Medulla oblongata (tissue), 1 donor: Measurements from ENCODE around the gene COTL1.
"Not testable (repeated sequence)": the region's sequence is repeated elsewhere in the genome, so short reads cannot be mapped to it uniquely, and the experiment has no call there.

Experiments
- DNase-seq: peaks from one replicate; pipeline ENCODE4 v3.0.0-alpha.2; 2015; ENCODE audit errors: extremely low spot score

The COTL1 gene

GRCh38 chr16:84569382-84569987 lies 48.4 kb downstream of the COTL1 start:
- peak; percentile 75 for DNase-seq

DNA sequence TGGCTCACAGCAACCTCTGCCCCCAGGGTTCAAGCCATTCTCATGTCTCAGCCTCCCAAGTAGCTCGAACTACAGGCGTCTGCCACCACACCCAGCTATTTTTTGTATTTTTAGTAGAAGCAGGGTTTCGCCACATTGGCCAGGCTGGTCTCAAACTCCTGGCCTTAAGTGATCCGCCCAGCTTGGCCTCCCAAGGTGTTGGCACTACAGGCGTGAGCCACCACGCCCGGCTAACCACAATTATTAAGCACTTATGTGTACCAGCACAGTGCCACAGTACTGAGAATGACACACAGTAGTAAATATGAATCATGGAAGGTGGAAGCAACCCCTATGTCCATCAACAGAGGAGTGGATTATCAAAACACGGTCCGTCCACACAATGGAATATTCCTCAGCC lies 49.8 kb downstream of the COTL1 start:
- no peak for DNase-seq

GRCh38 chr16:84567286-84567962 lies 50.5 kb downstream of the COTL1 start:
- DNase-seq, result no peak

GRCh38 chr16:84566545-84567257 lies 51.2 kb downstream of the COTL1 start:
- DNase-seq, result no peak

GRCh38 chr16:84565669-84566495 lies 52.0 kb downstream of the COTL1 start:
- DNase-seq, result no peak

DNA sequence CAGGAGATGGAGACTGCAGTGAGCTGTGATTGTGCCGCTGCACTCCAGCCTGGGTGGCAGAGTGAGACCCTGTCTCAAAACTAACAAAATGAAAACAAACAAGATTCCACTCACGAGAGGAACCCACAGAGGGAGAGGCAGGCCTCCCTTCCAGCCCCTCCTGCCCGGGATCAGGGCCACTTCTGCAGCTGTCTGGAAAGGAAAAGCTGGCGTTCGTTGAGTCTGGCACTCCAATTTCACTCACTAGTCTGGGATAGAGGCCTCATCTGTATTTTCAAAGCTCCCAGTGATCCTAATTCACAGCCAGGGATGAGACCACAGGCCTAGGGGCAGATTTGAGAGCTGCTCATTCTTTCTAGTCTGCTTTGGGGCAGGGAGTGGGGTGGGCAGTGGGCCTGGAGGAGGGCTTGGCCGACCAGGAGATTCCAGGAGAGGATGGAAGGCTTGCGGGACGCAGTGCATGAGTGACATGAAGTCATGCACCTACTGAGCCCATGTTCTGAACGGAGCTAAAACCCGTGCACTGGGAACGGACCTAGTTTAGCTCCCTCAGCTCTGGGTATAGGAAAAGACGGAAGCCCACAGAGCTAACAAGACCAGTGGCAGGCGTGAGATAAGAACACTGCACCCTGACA lies 54.0 kb downstream of the COTL1 start:
- no peak for DNase-seq

DNA sequence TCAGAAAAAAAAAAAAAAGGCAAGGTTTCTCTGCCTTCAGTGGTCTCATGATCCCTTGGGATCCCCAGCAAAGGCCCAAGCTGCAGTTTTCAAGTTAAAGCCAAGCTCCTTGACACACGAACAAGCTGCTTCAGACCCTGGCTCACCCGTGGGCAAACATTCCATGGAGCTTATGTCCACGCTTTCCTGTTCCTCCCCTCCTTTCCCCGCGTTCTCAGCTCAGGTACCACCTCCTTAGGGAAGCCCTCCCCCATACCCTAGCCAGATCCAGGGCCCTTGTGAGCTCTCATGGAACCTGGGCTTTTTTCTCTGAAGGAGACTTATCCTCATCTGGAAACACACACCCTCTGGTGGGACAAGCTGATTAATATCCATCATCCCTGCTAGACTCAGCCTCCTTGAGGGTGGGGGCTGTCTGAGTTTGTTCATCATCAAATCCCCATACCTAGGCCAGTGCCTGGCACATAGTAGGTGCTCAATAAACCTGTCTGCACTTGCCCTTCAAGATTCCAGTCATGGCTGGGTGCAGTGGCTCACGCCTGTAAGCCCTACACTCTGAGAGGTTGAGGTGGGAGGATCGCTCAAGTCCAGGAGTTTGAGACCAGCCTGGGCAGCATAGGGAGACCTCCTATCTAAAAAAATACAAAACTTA lies 54.7 kb downstream of the COTL1 start:
- no peak for DNase-seq

DNA sequence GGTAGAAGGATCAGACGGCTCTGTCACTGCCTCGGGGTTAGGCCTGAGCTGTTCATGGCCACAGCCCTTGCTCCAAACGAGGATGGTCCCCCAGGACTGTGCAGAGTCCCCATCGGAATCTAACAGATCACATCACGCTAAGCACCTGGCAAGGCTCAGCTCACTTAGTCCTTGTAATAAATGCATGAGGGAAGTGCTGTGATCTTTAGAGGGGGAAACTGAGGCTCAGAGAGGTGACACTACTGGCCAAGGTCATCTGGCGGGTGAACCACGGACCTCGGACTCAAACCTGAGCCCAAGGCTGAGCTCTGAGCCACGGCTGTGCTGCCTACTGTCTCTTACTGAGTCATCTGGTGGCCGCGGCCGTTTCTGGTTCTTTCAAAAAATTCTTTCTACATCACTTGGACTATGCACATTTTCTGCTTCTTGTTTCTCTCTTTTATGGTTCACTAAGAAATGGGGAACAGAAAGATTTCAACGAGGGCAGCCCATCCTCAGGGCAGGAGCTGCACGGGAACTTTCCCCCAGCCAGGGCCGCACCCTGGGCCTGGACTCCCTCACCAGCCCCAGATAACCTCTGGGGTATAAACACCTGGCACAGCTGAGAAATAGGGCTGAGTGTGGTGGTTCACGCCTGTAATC lies 55.6 kb downstream of the COTL1 start:
- no peak for DNase-seq

GRCh38 chr16:84561291-84561690 lies 56.6 kb downstream of the COTL1 start:
- no peak for DNase-seq

DNA sequence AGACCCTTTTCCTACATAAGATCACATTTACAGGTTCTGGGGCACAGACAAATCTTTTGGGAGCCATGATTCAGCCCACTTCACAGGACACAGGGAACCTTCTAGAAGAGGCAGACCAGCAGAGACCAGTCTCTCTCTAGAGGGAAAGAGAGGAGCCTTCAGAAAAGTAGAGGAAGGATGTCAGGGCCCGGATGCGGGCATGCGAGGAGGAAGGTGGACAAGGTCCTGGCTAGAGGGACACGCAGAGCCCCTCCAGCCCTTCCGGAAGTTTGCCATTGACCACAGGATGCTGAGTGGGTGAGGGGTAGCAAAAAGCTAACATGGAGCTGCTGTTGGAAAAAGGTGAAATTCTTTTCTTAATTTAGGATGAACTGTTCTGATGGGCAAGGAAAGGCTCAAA lies 57.6 kb downstream of the COTL1 start:
- DNase-seq, result no peak

- no peak for DNase-seq
These were observed 58.5 kb downstream of the COTL1 start for GRCh38 chr16:84559311-84559932.

- not testable (repeated sequence) for DNase-seq
These were observed 59.0 kb downstream of the COTL1 start for GRCh38 chr16:84558850-84559249.

- DNase-seq, result no peak
These were observed 60.4 kb downstream of the COTL1 start for GRCh38 chr16:84557504-84557903.

DNA sequence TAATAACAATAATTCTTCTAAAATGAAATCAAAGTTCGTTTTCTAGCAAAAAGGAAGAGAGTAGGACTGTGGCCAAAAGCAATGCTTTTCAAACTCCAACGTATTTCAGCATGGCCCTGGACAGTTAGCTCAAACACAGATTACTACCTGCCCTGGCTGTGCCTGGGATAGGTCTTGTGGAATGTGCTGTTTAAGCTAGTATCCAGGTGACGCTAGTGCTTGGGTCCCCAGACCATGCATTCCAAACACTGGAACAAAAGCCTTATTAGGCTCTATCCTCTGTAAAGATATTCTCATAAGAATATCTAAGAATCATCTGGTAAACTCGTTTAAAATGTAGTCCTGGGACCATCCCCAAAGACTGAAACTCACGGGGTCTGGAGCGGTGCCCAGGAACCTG lies 60.8 kb downstream of the COTL1 start:
- no peak for DNase-seq

DNA sequence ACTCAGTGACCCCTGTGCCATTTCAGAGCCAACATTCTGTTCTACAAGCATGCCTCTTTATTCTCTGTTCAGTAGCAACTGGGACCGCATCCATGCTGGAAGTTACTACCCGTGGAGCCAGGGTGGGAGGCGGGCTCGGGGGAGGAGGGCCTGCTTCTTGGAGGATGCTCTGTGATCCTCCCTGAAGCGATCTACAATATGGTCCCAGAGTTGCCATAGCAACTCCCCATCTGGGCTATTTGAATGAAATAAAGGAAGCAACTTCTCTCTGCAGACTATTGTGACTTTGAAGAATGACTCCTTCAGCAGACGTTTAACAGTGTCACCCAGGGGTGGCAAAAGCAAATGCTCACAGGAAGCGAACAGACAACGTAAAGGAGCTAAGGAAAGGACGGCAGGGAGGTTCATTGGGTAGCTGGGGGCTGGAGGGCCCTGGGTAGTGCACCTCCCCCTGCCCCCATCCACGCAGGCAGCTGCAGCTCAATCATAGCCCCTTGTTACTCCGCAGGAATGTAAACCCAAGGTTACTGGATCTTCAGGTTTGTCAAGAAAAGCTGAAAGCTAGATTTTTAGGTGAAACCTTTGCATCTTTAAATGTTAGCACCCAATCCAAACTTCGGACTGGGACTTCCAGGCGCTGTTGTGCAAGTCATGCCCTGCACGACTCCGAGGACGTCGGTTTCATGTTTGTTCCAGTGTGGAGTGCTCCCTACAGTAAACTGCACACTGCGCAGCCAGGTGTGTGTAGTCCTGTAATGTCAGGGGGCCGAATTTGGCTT lies 62.3 kb downstream of the COTL1 start:
- DNase-seq, result peak; percentile 63

GRCh38 chr16:84554627-84555328 lies 63.1 kb downstream of the COTL1 start:
- no peak for DNase-seq

DNA sequence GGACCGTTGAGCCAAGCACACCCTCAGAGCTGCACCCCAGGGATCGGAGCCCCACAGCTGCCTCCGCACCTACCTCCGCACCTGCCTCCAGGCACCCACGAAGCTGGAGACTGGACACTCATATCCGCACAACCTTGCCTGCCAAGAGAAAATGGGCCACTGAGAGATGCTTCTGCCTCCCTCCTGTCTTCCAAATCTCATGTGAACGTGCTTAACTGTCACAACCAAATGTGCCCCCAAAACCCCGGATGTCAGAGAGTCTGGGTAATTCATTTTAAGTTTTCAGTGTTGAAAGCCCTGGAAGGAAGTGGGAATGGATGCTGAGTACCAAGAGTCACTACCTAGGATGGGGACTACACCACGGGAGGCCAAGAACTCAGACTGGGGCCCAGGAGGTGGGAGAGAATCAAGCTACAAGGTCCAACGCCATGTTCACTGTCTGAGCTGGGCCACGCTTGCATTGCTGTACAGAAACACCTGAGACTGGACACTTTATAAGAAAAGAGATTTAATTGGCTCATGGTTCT lies 63.9 kb downstream of the COTL1 start:
- DNase-seq, result no peak

DNA sequence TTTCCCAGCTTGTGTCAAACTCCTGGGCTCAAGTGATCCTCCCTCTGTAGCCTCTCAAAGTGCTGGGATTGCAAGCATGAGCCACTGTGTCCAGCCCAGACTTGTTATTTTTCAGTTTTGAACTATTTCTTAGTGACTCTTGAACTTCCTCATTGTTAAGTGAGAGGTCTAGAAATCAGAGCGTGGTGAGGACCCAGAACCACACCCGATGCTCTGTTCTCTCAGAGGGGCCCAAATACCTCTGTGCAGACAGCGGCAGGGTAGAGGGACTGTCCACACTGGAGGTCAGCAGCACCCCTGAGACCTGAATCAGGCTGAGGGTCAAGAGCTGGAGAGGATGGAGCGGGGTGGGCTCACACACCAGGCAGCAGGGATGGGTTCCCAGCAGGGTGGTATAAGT lies 65.7 kb downstream of the COTL1 start:
- no peak for DNase-seq

GRCh38 chr16:84550096-84550495 lies 67.8 kb downstream of the COTL1 start:
- no peak for DNase-seq
